ENCODE data around the gene HDAC3. TPM values are rescaled to one million over a fixed set of nuclear protein-coding genes. Genes with fewer than 3 reads are reported as not detected.
A peak's percentile ranks its signal among the peaks of the same experiment; 100 is the strongest.

Gene HDAC3
- total and polyA plus RNA-seq, 11 donors: 24.5 to 39.0 (median 32.3) TPM

DNA sequence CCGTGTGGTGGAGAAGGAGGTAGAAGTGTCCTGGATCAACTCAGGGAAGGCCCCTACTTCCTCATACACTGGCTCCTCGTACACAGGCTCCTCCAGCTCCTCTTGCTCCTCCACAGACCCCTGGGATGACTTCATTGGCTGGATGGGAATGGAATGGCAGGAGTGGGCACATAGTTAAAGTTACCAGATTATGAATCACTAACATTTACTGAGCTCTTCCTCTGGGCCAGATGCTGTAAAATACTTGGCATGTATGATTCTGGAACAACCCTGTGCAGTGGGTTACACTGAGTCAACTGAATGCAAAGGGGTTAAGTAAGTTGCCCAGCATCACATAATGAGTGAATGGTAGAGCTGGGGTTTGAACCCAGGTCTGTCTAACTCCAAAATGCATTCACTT lies 17.6 kb upstream of the HDAC3 start:
- intact Hi-C loops (cut with DNase I): no loop called here
- Histone ChIP-seq H3K27ac (no peak overlapping the region), H3K36me3 (peaks cover 0 to 55% (median 42%) of the 10 kb centered on the region in 9 donors), H3K9me3 (no peaks in the 10 kb centered on the region), H3K4me3 (no peak overlapping the region), H3K27me3 (no peaks in the 10 kb centered on the region), H3K4me1 (peaks cover 0 to 18% (median 11%) of the 10 kb centered on the region in 12 donors)
- no peak for DNase-seq
- no peak for ATAC-seq
- WGBS, 4 donors: 74 to 86% (median 77%) methylated on average over 2 of the region's 2 CpGs
- TF ChIP-seq POLR2A (IDR thresholded peaks at IDR 0.05): no peak
- TF ChIP-seq, protein P1, sequence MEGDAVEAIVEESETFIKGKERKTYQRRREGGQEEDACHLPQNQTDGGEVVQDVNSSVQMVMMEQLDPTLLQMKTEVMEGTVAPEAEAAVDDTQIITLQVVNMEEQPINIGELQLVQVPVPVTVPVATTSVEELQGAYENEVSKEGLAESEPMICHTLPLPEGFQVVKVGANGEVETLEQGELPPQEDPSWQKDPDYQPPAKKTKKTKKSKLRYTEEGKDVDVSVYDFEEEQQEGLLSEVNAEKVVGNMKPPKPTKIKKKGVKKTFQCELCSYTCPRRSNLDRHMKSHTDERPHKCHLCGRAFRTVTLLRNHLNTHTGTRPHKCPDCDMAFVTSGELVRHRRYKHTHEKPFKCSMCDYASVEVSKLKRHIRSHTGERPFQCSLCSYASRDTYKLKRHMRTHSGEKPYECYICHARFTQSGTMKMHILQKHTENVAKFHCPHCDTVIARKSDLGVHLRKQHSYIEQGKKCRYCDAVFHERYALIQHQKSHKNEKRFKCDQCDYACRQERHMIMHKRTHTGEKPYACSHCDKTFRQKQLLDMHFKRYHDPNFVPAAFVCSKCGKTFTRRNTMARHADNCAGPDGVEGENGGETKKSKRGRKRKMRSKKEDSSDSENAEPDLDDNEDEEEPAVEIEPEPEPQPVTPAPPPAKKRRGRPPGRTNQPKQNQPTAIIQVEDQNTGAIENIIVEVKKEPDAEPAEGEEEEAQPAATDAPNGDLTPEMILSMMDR (IDR thresholded peaks at IDR 0.05): no peak

DNA sequence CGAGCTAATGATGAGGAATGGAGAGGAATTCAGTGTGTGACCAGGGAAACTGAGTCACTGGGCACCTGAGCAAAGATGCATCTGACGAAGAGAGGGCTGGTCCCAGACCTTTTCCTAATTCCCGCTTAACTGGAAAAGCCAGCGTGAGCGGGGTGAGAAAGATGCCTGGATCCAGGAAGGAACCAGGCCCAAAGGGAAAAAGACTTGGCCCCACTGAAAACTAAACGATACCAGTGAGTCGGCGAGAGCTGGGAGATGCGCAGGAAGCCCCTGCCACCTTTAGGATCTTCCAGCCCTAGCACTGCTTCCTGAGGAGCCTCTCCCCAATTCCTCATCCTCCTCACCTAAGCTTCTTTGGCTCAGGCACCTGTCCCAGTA lies 15.1 kb upstream of the HDAC3 start:
- 49 to 53% (median 51%) methylated on average over 9 of the region's 9 CpGs for WGBS, 4 donors
- peaks cover 0 to 44% (median 24%) of the 10 kb centered on the region in 9 donors for H3K36me3 ChIP-seq
- intact Hi-C loops (cut with DNase I): no loop called here
- H3K27me3 ChIP-seq: no peaks in the 10 kb centered on the region
- ATAC-seq: peak in 1 of 4 donors; percentile 4
- no peaks in the 10 kb centered on the region for H3K9me3 ChIP-seq
- DNase-seq: no peak
- H3K27ac ChIP-seq: peak overlapping the region in 7 of 12 donors; percentile 6 to 58 (median 43)
- peaks cover 0 to 18% (median 11%) of the 10 kb centered on the region in 12 donors for H3K4me1 ChIP-seq
- no peak for TF ChIP-seq POLR2A (IDR thresholded peaks at IDR 0.05)
- TF ChIP-seq, protein P1 (IDR thresholded peaks at IDR 0.05): no peak
- H3K4me3 ChIP-seq: peak overlapping the region; percentile 38 to 74 (median 61)

DNA sequence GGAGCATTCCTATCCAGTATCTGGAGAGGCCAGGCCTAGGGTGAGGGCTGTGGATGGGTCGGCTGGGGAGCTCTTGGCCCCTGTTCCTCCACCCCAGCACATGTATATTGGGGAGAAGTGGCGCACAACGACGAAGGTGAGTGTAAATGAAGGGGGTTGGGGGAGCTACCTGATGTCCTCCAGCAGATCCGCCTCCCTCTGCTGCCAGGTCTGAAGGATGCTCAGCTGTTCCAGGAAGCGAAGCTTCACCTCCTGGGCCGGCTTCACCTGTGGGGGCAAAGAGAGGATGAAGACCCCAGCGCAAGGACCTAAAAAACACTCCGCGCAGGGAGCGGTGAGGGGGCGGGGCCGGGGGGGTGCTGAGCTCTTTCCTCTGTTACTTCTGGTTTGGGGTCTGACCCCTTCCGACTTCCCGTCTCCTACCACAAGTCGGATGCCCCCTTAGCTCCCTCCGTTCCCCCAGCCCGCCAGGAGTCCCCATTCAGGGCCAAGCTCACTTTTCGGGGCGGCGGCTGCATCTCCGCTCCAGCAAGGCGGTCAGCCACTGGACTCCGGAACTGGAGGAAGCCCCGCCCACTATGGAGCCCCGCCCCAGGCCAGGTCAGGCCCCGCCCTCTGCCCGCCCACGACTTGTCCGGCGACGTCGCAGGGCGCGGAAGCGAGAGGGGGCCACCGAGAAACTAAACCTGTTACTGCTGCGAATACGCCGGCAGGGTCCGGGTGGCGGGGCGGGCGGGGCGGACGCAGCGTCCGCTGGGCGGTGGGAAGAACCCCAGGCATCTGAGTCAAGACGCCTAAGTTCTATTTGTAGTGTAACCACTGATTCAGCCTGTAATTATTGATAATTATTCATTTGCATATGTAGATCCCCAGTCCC lies 14.4 kb upstream of the HDAC3 start, which contains the start of gene FCHSD1:
Gene FCHSD1, minus strand, starts transcription at position 568 of the 877 bp plus-strand sequence. Its CDS starts 50 bp downstream, at position 518.
- TF ChIP-seq POLR2A (IDR thresholded peaks at IDR 0.05): peak in 1 of 2 donors; percentile 26
- TF ChIP-seq, protein P1 (IDR thresholded peaks at IDR 0.05): peak in 4 of 12 donors; percentile 16 to 41 (median 36)
- Histone ChIP-seq H3K27me3 (no peaks in the 10 kb centered on the region), H3K36me3 (peaks cover 0 to 44% (median 20%) of the 10 kb centered on the region in 9 donors), H3K27ac (peak within 1 kb of the TSS in 7 of 12 donors; percentile 6 to 58 (median 43)), H3K4me3 (peak within 1 kb of the TSS; percentile 38 to 74 (median 61)), H3K4me1 (peaks cover 0 to 18% (median 11%) of the 10 kb centered on the region in 12 donors), H3K9me3 (no peaks in the 10 kb centered on the region)
- ATAC-seq (peak; percentile 83 to 96 (median 92)), DNase-seq (peak; percentile 88 to 94 (median 89))
- intact Hi-C loops (cut with DNase I): no loop called here
- 6 to 16% (median 9%) methylated on average over 15 to 50 of the region's 50 CpGs for WGBS, 4 donors

DNA sequence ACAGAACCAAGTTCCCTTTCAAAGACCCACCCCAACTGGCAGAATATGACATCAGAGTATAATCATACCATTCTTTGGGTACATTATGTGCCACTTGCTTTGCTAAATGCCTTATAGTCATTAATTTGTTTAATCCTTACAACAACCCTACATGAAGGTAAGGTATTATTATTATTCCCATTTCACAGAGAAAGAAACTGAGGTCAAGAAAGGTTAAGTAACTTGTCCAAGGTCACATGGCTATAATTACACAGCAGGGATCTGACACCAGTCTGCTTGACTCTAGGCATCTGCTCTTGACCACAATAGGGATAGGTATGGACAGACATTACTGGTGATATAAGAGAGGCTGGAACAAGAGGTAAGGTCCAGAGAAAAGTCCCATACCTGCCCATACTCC lies 13.3 kb upstream of the HDAC3 start:
- H3K27ac ChIP-seq: no peak overlapping the region
- no peak for ATAC-seq
- H3K36me3 ChIP-seq: peaks cover 0 to 46% (median 14%) of the 10 kb centered on the region in 9 donors
- no peak for DNase-seq
- peaks cover 0 to 18% (median 11%) of the 10 kb centered on the region in 12 donors for H3K4me1 ChIP-seq
- no peaks in the 10 kb centered on the region for H3K27me3 ChIP-seq
- TF ChIP-seq, protein P1 (IDR thresholded peaks at IDR 0.05): no peak
- TF ChIP-seq POLR2A (IDR thresholded peaks at IDR 0.05): no peak
- no peaks in the 10 kb centered on the region for H3K9me3 ChIP-seq
- no peak overlapping the region for H3K4me3 ChIP-seq
- intact Hi-C loops (cut with DNase I): no loop called here

Measured in heart left ventricle (tissue), 16 donors.